GM04503 (cell line): Measurements from ENCODE around the gene TNFSF10.
"Not testable (repeated sequence)": the region's sequence is repeated elsewhere in the genome, so short reads cannot be mapped to it uniquely, and the experiment has no call there.

ENCODE experiments used
- DNase-seq: peaks from one replicate; pipeline ENCODE4 v3.0.0-alpha.2; 2012; ENCODE audit warnings: low read depth

TNFSF10 gene

GRCh38 chr3:172522871-172523818, at the start of gene TNFSF10:
Gene TNFSF10 (minus strand): TSS chr3:172523430. CDS start chr3:172523384, 46 bp downstream.
- DNase-seq: no peak

- DNase-seq: no peak
Observed at GRCh38 chr3:172569128-172570008, 46.1 kb upstream of the TNFSF10 start.

GRCh38 chr3:172568701-172569100, 45.5 kb upstream of the TNFSF10 start:
- DNase-seq: no peak

GRCh38 chr3:172566785-172567184, 43.6 kb upstream of the TNFSF10 start:
- not testable (repeated sequence) for DNase-seq

GRCh38 chr3:172564499-172564898, 41.3 kb upstream of the TNFSF10 start:
- no peak for DNase-seq

- DNase-seq: peak; percentile 81
Observed at GRCh38 chr3:172562871-172563865, 39.9 kb upstream of the TNFSF10 start.

GRCh38 chr3:172561897-172562640, 38.8 kb upstream of the TNFSF10 start:
- DNase-seq: no peak

- no peak for DNase-seq
Observed at GRCh38 chr3:172560586-172560985, 37.4 kb upstream of the TNFSF10 start.

- no peak for DNase-seq
Observed at GRCh38 chr3:172560026-172560425, 36.8 kb upstream of the TNFSF10 start.

GRCh38 chr3:172559020-172559419, 35.8 kb upstream of the TNFSF10 start:
- no peak for DNase-seq

GRCh38 chr3:172557515-172558220, 34.4 kb upstream of the TNFSF10 start:
- peak; percentile 32 for DNase-seq

- DNase-seq: no peak
Observed at GRCh38 chr3:172553526-172554252, 30.5 kb upstream of the TNFSF10 start.

GRCh38 chr3:172552607-172553006, 29.4 kb upstream of the TNFSF10 start:
- no peak for DNase-seq

GRCh38 chr3:172551874-172552273, 28.6 kb upstream of the TNFSF10 start:
- no peak for DNase-seq

- peak; percentile 37 for DNase-seq
Observed at GRCh38 chr3:172550347-172550943, 27.2 kb upstream of the TNFSF10 start.

- no peak for DNase-seq
Observed at GRCh38 chr3:172549144-172549543, 25.9 kb upstream of the TNFSF10 start.

- no peak for DNase-seq
Observed at GRCh38 chr3:172546628-172547214, 23.5 kb upstream of the TNFSF10 start.

- no peak for DNase-seq
Observed at GRCh38 chr3:172546105-172546504, 22.9 kb upstream of the TNFSF10 start.

- no peak for DNase-seq
Observed at GRCh38 chr3:172544404-172544803, 21.2 kb upstream of the TNFSF10 start.
